A673 (cell line): ENCODE measurements around the gene TMEM125. TPM values are rescaled to one million over a fixed set of nuclear protein-coding genes. Genes with fewer than 3 reads are reported as not detected.

Experiments
- BruUV-seq: library from RNA; stranded (reverse); fragments of 400-500 nt; replicated peaks from 2 replicates; lab custom pipeline; 2021; lab: Mats Ljungman, UMichigan
- CTCF ChIA-PET: fragments of 300-600 bp; sonication (Branson Sonifier 250); formaldehyde crosslinking; loops from one replicate; lab custom pipeline; 2022; ENCODE audit warnings: antibody characterized with exemption; lab: Charles Lee
- POLR2A ChIA-PET: fragments of 300-600 bp; sonication (Branson Sonifier 250); formaldehyde crosslinking; loops from one replicate; lab custom pipeline; 2022; ENCODE audit warnings: antibody characterized with exemption; ENCODE audit not compliant: low non-redundant PET; lab: Charles Lee
- DNase-seq: peaks from one replicate; pipeline ENCODE4 v3.0.0-alpha.2; 2015; ENCODE audit warnings: low spot score
- H3K27ac ChIP-seq: fragments of 200-600 bp; sonication (generic); 2 replicates; pipeline ENCODE4 v1.5.1; 2016; ENCODE audit warnings: mixed run types, low read depth, mild to moderate bottlenecking, mixed read lengths, antibody characterized with exemption, low read length; ENCODE audit not compliant: poor library complexity, severe bottlenecking
- H3K27me3 ChIP-seq: fragments of 200-600 bp; sonication (generic); replicated peaks from 2 replicates; pipeline ENCODE4 v1.6.1; 2017; ENCODE audit warnings: mixed run types, low read depth, mild to moderate bottlenecking, mixed read lengths, antibody characterized with exemption, low read length; ENCODE audit not compliant: insufficient read depth, poor library complexity
- H3K36me3 ChIP-seq: fragments of 200-600 bp; sonication (generic); 2 replicates; pipeline ENCODE4 v1.6.1; 2016; ENCODE audit warnings: mixed run types, mild to moderate bottlenecking, mixed read lengths, antibody characterized with exemption, low read length; ENCODE audit not compliant: insufficient read depth, poor library complexity, severe bottlenecking
- H3K4me1 ChIP-seq: fragments of 200-600 bp; sonication (generic); 2 replicates; pipeline ENCODE4 v1.6.1; 2017; ENCODE audit warnings: mixed run types, mild to moderate bottlenecking, mixed read lengths, antibody characterized with exemption, low read length; ENCODE audit not compliant: insufficient read depth, poor library complexity, severe bottlenecking
- H3K4me3 ChIP-seq: fragments of 200-600 bp; sonication (generic); 2 replicates; pipeline ENCODE4 v1.5.1; 2016; ENCODE audit warnings: low read depth, mixed run types, mild to moderate bottlenecking, mixed read lengths, low read length; ENCODE audit not compliant: poor library complexity, severe bottlenecking
- H3K9me3 ChIP-seq: fragments of 200-600 bp; sonication (generic); 2 replicates; pipeline ENCODE4 v1.6.1; 2016; ENCODE audit warnings: mixed run types, low read depth, mild to moderate bottlenecking, mixed read lengths, antibody characterized with exemption, low read length; ENCODE audit not compliant: poor library complexity, severe bottlenecking
- EZH2 ChIP-seq: fragments of 200-600 bp; sonication (generic); IDR thresholded peaks from 2 replicates; pipeline ENCODE4 v1.6.1; 2017; ENCODE audit warnings: borderline replicate concordance, low read depth, mild to moderate bottlenecking, mixed read lengths, antibody characterized with exemption, low read length; ENCODE audit not compliant: poor library complexity, severe bottlenecking
- intact Hi-C: fragments of 100-400 bp; cut with micrococcal nuclease; formaldehyde crosslinking; loops from one replicate; pipeline ENCODE4 v1.10.0; 2022; ENCODE audit not compliant: unreplicated experiment
- total RNA-seq: library from RNA; stranded (reverse); gene quantifications from 2 replicates; pipeline ENCODE4 v1.2.3, GENCODE V29; 2021
- TF ChIP-seq, protein P1 (sequence below): fragments of 300-800, 200-600 bp; sonication (generic); conservative IDR thresholded peaks from 2 replicates; pipeline ENCODE4 v1.5.1; 2017; ENCODE audit warnings: low read depth, mild to moderate bottlenecking, antibody characterized with exemption, low read length, moderate library complexity, mixed read lengths

Gene TMEM125
- total RNA-seq, 1 experiment from 2014 or later, result not detected

DNA sequence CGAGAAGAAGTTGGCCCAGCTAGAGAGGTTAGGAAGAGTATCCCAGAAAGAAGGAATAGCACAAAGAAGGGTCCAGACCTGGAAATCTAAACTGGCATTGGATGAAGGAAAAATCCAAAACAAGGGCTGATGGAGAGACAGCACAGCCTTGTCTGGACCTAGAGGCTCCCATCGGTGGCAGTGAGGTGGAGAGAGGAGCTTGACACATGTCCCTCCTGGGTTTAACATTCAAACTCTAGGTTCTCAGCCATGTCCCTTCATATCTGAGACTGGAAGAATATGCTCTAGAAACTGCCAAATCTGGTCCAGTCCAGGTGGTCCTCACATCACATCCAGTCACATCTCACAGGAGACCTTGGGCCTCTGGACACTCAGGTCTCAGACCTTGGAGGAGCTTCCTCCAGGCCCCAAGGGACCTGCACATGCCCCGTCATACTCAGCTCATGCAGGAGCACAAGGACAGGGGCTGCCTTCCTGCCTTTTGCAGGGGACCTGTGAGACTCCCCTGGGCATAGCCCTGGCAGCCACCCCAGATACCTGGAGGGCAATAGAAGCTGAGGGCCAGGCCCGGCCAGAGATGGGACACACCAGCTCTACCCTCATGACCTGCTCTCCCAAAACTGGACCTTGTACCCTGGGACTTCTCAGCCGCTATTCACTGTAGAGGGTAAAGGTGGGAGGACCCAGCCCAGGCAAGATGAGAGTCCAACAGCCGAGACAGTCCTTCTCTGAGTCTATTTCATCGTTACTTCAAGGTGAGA, 7.5 kb downstream of the TMEM125 start:
- TF ChIP-seq, protein P1, sequence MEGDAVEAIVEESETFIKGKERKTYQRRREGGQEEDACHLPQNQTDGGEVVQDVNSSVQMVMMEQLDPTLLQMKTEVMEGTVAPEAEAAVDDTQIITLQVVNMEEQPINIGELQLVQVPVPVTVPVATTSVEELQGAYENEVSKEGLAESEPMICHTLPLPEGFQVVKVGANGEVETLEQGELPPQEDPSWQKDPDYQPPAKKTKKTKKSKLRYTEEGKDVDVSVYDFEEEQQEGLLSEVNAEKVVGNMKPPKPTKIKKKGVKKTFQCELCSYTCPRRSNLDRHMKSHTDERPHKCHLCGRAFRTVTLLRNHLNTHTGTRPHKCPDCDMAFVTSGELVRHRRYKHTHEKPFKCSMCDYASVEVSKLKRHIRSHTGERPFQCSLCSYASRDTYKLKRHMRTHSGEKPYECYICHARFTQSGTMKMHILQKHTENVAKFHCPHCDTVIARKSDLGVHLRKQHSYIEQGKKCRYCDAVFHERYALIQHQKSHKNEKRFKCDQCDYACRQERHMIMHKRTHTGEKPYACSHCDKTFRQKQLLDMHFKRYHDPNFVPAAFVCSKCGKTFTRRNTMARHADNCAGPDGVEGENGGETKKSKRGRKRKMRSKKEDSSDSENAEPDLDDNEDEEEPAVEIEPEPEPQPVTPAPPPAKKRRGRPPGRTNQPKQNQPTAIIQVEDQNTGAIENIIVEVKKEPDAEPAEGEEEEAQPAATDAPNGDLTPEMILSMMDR, result no peak
- no peak for TF ChIP-seq EZH2
- BruUV-seq, result no TSS peak
- POLR2A ChIA-PET, result interaction anchor here (0.8 kb wide), 1 partner anchor 55 kb away, joined by 3 read pairs; no protein-coding TSS in a partner anchor
- Histone ChIP-seq H3K27ac (no peak overlapping the region), H3K4me3 (no peak overlapping the region), H3K4me1 (peaks cover 10% of the 10 kb centered on the region), H3K9me3 (no peaks in the 10 kb centered on the region), H3K36me3 (no peaks in the 10 kb centered on the region), H3K27me3 (no peaks in the 10 kb centered on the region)
- CTCF ChIA-PET, result no interaction called here
- intact Hi-C loops, result no loop called here
- DNase-seq, result no peak

DNA sequence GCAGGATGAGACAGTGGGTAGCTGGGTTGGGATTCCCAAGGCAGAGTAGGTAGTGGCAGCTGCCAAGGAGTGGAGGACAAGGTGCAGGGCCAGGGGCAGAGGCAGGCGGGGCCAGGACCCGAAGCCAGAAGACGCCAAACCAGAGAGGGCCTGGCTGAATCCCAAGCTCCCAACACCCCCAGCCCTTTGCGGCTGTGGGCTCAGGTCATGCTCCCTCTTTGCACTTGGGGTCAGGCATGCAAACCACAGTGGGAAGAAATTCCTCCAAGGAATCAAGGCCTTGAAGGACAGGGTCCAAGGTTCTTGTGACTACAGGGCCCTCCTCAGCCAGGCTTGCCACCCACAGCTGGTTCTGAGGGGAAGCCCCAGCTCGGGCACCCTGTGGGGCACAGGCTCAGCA, 9.4 kb downstream of the TMEM125 start:
- Histone ChIP-seq H3K4me3 (no peak overlapping the region), H3K4me1 (peaks cover 7% of the 10 kb centered on the region), H3K27ac (no peak overlapping the region), H3K36me3 (no peaks in the 10 kb centered on the region), H3K9me3 (no peaks in the 10 kb centered on the region), H3K27me3 (no peaks in the 10 kb centered on the region)
- TF ChIP-seq, protein P1, result no peak
- no peak for TF ChIP-seq EZH2
- intact Hi-C loops, result no loop called here
- ChIA-PET POLR2A (no interaction called here), CTCF (no interaction called here)
- no TSS peak for BruUV-seq
- no peak for DNase-seq

GRCh38 chr1:43279666-43280065, 9.9 kb downstream of the TMEM125 start:
- no peak for TF ChIP-seq EZH2
- TF ChIP-seq, protein P1, result no peak
- Histone ChIP-seq H3K27me3 (no peaks in the 10 kb centered on the region), H3K4me3 (no peak overlapping the region), H3K4me1 (peaks cover 2% of the 10 kb centered on the region), H3K36me3 (no peaks in the 10 kb centered on the region), H3K27ac (no peak overlapping the region), H3K9me3 (no peaks in the 10 kb centered on the region)
- no TSS peak for BruUV-seq
- DNase-seq, result no peak
- POLR2A ChIA-PET, result no interaction called here
- intact Hi-C loops, result no loop called here
- CTCF ChIA-PET, result no interaction called here
